MM.1S (cell line): ENCODE measurements around the gene TCF25.
"Not testable (repeated sequence)": the region's sequence is repeated elsewhere in the genome, so short reads cannot be mapped to it uniquely, and the experiment has no call there.

Experiments used
- DNase-seq: peaks from one replicate; pipeline ENCODE4 v3.0.0-alpha.2; 2015
- H2AFZ ChIP-seq: fragments of 300-600 bp; sonication (generic); 2 replicates; pipeline ENCODE4 v1.6.0; 2016; ENCODE audit warnings: antibody characterized with exemption, low read length
- H3F3A ChIP-seq: fragments of 300-600 bp; sonication (generic); 2 replicates; pipeline ENCODE4 v1.6.1; 2016; ENCODE audit warnings: mild to moderate bottlenecking, antibody characterized with exemption, low read length, moderate library complexity, mixed read lengths; ENCODE audit not compliant: insufficient read depth
- H3K27ac ChIP-seq: fragments of 300-600 bp; sonication (generic); 2 replicates; pipeline ENCODE4 v1.5.1; 2016; ENCODE audit warnings: mild to moderate bottlenecking, low read length
- H3K27me3 ChIP-seq: fragments of 300-600 bp; sonication (generic); replicated peaks from 2 replicates; pipeline ENCODE4 v1.6.0; 2016; ENCODE audit warnings: low read length; ENCODE audit not compliant: insufficient read depth
- H3K36me3 ChIP-seq: fragments of 300-600 bp; sonication (generic); replicated peaks from 2 replicates; pipeline ENCODE4 v1.6.1; 2016; ENCODE audit warnings: mild to moderate bottlenecking, low read length, mixed read lengths; ENCODE audit not compliant: insufficient read depth
- H3K4me1 ChIP-seq: fragments of 300-600 bp; sonication (generic); 2 replicates; pipeline ENCODE4 v1.6.1; 2016; ENCODE audit warnings: low read length, mixed read lengths
- H3K4me2 ChIP-seq: fragments of 300-600 bp; sonication (generic); 2 replicates; pipeline ENCODE4 v1.6.0; 2016; ENCODE audit warnings: low read depth, low read length
- H3K4me3 ChIP-seq: fragments of 300-600 bp; sonication (generic); 2 replicates; pipeline ENCODE4 v1.5.1; 2016; ENCODE audit warnings: low read length, mixed read lengths
- H3K79me2 ChIP-seq: fragments of 300-600 bp; sonication (generic); 2 replicates; pipeline ENCODE4 v1.6.1; 2016; ENCODE audit warnings: mixed run types, low read length, mixed read lengths
- H3K9ac ChIP-seq: fragments of 300-600 bp; sonication (generic); 2 replicates; pipeline ENCODE4 v1.6.1; 2016; ENCODE audit warnings: low read length, mixed read lengths
- H3K9me2 ChIP-seq: fragments of 300-600 bp; sonication (generic); replicated peaks from 2 replicates; pipeline ENCODE4 v1.6.1; 2016; ENCODE audit warnings: mild to moderate bottlenecking, low read length, mixed read lengths; ENCODE audit not compliant: insufficient read depth
- H3K9me3 ChIP-seq: fragments of 300-600 bp; sonication (generic); replicated peaks from 2 replicates; pipeline ENCODE4 v1.6.1; 2016; ENCODE audit warnings: mild to moderate bottlenecking, low read length, mixed read lengths; ENCODE audit not compliant: insufficient read depth
- H4K20me1 ChIP-seq: fragments of 300-600 bp; sonication (generic); 2 replicates; pipeline ENCODE4 v1.6.1; 2016; ENCODE audit warnings: mild to moderate bottlenecking, low read length, moderate library complexity, mixed read lengths; ENCODE audit not compliant: insufficient read depth
- EZH2 ChIP-seq: fragments of 300-600 bp; sonication (generic); optimal IDR thresholded peaks from 2 replicates; pipeline ENCODE3; 2017; ENCODE audit warnings: low read depth, mild to moderate bottlenecking, antibody characterized with exemption, low read length, mixed read lengths
- EZH2phosphoT487 ChIP-seq: fragments of 300-600 bp; sonication (generic); IDR thresholded peaks from 2 replicates; pipeline ENCODE4 v1.6.1; 2018; ENCODE audit warnings: antibody characterized with exemption, low read length
- TF ChIP-seq, protein P1 (sequence below): fragments of 300-600 bp; sonication (generic); IDR thresholded peaks from 2 replicates; pipeline ENCODE4 v1.5.1; 2016; ENCODE audit warnings: antibody characterized with exemption, low read length, mixed read lengths

Gene TCF25

DNA sequence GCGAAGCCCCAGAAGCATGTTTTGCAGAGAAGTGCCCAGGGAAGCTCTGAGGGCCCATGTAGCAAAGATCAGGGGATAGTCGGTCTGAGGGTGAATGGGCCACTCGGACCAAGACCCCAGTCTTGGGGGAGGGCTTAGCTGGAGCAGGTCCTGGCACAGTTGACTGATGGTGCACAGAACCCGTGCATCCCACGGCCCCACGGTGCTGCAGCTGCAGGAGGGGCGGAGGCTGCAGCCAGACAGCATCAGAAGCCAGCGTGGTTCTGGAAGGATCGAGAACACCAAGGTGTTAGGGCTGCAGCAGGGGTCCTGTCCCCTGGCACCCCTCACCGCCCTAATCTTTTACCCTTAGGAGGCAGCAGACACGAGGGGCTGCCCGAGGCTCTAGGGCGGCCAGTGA is 38.8 kb downstream of the TCF25 start:
- no peak overlapping the region for H3K9ac ChIP-seq
- TF ChIP-seq EZH2phosphoT487, result no peak
- TF ChIP-seq EZH2, result no peak
- TF ChIP-seq, protein P1, sequence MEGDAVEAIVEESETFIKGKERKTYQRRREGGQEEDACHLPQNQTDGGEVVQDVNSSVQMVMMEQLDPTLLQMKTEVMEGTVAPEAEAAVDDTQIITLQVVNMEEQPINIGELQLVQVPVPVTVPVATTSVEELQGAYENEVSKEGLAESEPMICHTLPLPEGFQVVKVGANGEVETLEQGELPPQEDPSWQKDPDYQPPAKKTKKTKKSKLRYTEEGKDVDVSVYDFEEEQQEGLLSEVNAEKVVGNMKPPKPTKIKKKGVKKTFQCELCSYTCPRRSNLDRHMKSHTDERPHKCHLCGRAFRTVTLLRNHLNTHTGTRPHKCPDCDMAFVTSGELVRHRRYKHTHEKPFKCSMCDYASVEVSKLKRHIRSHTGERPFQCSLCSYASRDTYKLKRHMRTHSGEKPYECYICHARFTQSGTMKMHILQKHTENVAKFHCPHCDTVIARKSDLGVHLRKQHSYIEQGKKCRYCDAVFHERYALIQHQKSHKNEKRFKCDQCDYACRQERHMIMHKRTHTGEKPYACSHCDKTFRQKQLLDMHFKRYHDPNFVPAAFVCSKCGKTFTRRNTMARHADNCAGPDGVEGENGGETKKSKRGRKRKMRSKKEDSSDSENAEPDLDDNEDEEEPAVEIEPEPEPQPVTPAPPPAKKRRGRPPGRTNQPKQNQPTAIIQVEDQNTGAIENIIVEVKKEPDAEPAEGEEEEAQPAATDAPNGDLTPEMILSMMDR, result no peak
- no peaks in the 10 kb centered on the region for H3K9me2 ChIP-seq
- no peaks in the 10 kb centered on the region for H4K20me1 ChIP-seq
- no peaks in the 10 kb centered on the region for H3K9me3 ChIP-seq
- H3K4me2 ChIP-seq, result no peak overlapping the region
- no peaks in the 10 kb centered on the region for H3K36me3 ChIP-seq
- no peak overlapping the region for H2AFZ ChIP-seq
- H3K27ac ChIP-seq, result no peak overlapping the region
- H3K4me1 ChIP-seq, result no peaks in the 10 kb centered on the region
- no peaks in the 10 kb centered on the region for H3K27me3 ChIP-seq
- no peak overlapping the region for H3K4me3 ChIP-seq
- no peak for DNase-seq
- no peaks in the 10 kb centered on the region for H3K79me2 ChIP-seq
- peaks cover under 1% of the 10 kb centered on the region; the same call in 1 of the 2 replicates for H3F3A ChIP-seq

DNA sequence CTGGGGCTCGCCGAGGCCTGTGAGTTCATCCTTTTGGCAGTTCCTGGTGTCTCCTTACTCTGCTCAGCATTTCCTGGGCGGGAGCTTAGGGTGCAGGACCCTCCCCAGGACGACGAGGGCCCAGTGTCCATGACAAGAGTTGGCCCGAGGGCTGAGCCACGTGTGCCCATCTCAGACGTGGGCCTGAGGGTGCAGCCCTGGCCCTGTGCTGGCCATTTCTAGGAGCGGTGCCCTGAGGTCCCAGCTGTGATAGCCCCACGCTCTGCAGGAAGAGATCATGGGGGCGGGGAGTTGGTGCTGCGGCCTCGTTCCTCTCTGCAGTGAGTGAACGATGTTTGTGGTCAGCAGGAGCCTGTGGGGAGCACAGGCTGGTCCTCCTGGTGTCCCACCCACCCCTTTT is 39.2 kb downstream of the TCF25 start:
- Histone ChIP-seq H3K79me2 (no peaks in the 10 kb centered on the region), H3K4me2 (no peak overlapping the region), H3F3A (peaks cover 6% of the 10 kb centered on the region), H3K9me2 (no peaks in the 10 kb centered on the region), H3K4me3 (no peak overlapping the region), H3K27ac (no peak overlapping the region), H3K27me3 (no peaks in the 10 kb centered on the region), H3K36me3 (no peaks in the 10 kb centered on the region), H4K20me1 (no peaks in the 10 kb centered on the region), H2AFZ (no peak overlapping the region), H3K9me3 (no peaks in the 10 kb centered on the region), H3K4me1 (no peaks in the 10 kb centered on the region), H3K9ac (no peak overlapping the region)
- DNase-seq, result no peak
- TF ChIP-seq EZH2phosphoT487 (no peak), EZH2 (no peak)
- TF ChIP-seq, protein P1, result no peak

DNA sequence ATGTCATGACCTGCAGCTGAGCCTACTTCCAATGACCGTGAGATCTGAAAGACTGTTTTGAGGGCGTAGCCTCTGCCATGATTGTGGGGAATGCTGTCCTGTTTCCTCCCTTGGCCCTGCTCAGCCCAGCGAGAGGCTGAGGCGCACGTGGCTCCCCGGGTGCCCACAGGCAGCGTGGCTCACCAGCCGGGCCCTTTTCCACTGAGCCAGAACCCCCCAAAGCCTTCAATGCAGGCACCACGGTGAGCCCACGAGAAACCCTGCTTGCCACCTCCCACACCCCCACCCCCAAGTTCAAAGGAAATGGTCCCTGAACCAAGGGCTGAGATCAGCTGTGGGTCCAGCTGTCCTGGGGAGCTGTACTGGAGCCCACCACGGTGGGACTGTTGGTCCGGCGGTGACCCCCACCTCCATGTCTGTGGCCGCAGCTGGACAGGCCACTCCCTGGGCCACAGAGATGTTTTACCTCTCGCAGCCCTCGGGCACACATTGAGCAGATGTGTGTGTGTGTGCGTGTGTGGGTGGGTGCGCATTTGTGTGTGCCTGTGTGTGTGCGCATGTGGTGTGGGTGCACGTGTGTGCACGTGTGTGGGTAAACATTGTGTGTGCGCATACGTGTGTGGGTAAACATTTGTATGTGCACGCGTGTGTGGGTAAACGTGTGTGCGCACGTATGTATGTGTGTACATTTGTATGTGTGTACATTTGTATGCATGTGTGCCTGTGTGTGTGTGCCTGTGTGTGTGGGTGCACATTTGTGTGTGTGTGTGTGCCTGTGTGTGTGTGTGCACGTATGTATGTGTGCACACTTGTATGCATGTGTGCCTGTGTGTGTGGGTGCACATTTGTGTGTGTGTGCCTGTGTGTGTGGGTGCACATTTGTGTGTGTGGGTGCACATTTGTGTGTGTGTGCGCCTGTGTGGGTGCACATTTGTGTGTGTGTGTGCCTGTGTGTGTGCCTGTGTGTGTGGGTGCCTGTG is 40.3 kb downstream of the TCF25 start:
- Histone ChIP-seq H3K79me2 (no peaks in the 10 kb centered on the region), H3K4me3 (no peak overlapping the region), H3K4me2 (no peak overlapping the region), H3K27me3 (no peaks in the 10 kb centered on the region), H3K9me3 (no peaks in the 10 kb centered on the region), H2AFZ (no peak overlapping the region), H3K4me1 (peaks cover 4% of the 10 kb centered on the region; the same call in 1 of the 2 replicates), H3K9me2 (no peaks in the 10 kb centered on the region), H3K9ac (no peak overlapping the region), H3K36me3 (no peaks in the 10 kb centered on the region), H3F3A (peaks cover 7% of the 10 kb centered on the region), H3K27ac (no peak overlapping the region), H4K20me1 (no peaks in the 10 kb centered on the region)
- no peak for TF ChIP-seq EZH2
- TF ChIP-seq, protein P1, result no peak
- no peak for TF ChIP-seq EZH2phosphoT487
- no peak for DNase-seq

DNA sequence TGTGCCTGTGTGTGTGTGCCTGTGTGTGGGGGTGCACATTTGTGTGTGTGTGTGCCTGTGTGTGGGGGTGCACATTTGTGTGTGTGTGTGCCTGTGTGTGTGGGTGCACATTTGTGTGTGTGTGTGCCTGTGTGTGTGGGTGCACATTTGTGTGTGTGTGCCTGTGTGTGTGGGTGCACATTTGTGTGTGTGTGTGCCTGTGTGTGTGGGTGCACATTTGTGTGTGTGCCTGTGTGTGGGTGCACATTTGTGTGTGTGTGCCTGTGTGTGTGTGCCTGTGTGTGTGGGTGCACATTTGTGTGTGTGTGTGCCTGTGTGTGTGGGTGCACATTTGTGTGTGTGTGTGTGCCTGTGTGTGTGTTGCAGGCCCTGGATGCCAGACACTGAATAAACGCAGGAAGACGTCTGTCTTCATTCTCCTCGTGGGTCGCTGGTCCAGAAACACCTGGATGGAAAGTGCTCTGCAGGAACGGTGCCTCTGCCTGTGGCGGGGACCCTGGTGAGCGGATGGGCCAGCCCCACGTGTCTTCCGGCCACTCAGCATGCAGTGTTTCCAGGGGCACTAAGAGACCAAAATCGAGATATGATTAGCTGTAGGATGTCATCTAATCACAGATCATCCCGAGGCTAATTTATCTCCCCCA is 41.4 kb downstream of the TCF25 start:
- not testable (repeated sequence) for H3K9ac ChIP-seq, H3K79me2 ChIP-seq, H2AFZ ChIP-seq, H3K4me2 ChIP-seq, H3K4me1 ChIP-seq, H3K27me3 ChIP-seq, H3K27ac ChIP-seq, H3K9me3 ChIP-seq, H3K36me3 ChIP-seq, DNase-seq, H3F3A ChIP-seq, H4K20me1 ChIP-seq, H3K4me3 ChIP-seq, H3K9me2 ChIP-seq
